Suprapubic skin (tissue), 4 donors: ENCODE data around the gene RAB22A.

Source experiments
- EP300 ChIP-seq: sonication (generic); formaldehyde crosslinking; IDR thresholded peaks from one replicate; pipeline ENCODE4 v1.6.1; 2017; ENCODE audit warnings: antibody characterized with exemption
- POLR2A ChIP-seq, 2 donors: fragments of 450-650 bp; IDR thresholded peaks; one replicate each; pipeline ENCODE4 v1.6.1; 2017; ENCODE audit warnings: antibody characterized with exemption in 2 of 2, mild to moderate bottlenecking in 2 of 2, moderate library complexity in 2 of 2
- POLR2AphosphoS5 ChIP-seq, 3 donors: sonication (generic); formaldehyde crosslinking; IDR thresholded peaks; one replicate each; pipeline ENCODE4 v1.6.1; 2017; ENCODE audit warnings: antibody characterized with exemption in 3 of 3
- TF ChIP-seq, protein P1 (sequence below), 2 donors: fragments of 200-600 bp in 1 of 2; fragments of 450-650 bp in 1 of 2; sonication (generic) in 1 of 2; IDR thresholded peaks; one replicate each; pipeline ENCODE4 v1.5.1; 2016 to 2019; ENCODE audit warnings: antibody characterized with exemption in 2 of 2, mild to moderate bottlenecking in 1 of 2, moderate library complexity in 1 of 2

DNA sequence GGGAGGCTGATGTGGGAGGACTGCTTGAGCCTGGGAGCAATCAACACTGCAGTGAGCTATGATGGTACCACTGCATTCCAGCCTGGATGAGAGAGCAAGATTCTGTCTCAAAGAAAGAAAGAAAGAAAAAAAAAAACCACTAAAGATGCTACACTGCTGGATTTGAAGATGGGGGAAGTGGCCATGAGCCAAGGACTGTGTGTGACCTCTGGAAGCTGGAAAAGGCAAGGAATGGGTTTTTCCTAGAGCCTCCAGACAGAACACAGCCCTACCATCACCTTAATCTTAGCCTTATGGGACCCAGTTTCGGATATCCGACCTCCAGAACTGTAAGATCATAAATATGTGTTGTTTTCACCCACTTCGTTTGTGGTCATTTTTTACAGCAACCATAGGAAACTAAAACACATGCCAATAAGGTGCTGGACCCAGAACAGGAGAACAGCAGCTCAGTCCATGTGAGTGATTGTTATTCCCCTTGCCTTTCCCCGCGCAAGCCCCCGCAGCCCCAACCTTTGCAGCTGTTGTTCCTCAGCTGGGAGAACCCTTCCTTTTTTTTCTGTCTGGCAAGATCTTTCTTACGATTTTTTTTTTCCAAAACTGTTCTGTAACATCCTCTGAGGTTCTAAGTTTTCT is 68.4 kb downstream of the RAB22A start:
- TF ChIP-seq, protein P1, sequence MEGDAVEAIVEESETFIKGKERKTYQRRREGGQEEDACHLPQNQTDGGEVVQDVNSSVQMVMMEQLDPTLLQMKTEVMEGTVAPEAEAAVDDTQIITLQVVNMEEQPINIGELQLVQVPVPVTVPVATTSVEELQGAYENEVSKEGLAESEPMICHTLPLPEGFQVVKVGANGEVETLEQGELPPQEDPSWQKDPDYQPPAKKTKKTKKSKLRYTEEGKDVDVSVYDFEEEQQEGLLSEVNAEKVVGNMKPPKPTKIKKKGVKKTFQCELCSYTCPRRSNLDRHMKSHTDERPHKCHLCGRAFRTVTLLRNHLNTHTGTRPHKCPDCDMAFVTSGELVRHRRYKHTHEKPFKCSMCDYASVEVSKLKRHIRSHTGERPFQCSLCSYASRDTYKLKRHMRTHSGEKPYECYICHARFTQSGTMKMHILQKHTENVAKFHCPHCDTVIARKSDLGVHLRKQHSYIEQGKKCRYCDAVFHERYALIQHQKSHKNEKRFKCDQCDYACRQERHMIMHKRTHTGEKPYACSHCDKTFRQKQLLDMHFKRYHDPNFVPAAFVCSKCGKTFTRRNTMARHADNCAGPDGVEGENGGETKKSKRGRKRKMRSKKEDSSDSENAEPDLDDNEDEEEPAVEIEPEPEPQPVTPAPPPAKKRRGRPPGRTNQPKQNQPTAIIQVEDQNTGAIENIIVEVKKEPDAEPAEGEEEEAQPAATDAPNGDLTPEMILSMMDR (IDR thresholded peaks at IDR 0.05), result no peak
- TF ChIP-seq POLR2A (IDR thresholded peaks at IDR 0.05) (no peak), POLR2AphosphoS5 (IDR thresholded peaks at IDR 0.05) (no peak), EP300 (no peak)
